Daoy (cell line): ENCODE results near the gene TEX13C. TPM values are rescaled to one million over a fixed set of nuclear protein-coding genes. Genes with fewer than 3 reads are reported as not detected.
"Not testable (repeated sequence)": the region's sequence is repeated elsewhere in the genome, so short reads cannot be mapped to it uniquely, and the experiment has no call there.

Experiments used
- DNase-seq: peaks from one replicate; pipeline ENCODE4 v3.0.0-alpha.2; 2015; ENCODE audit warnings: low read depth
- total RNA-seq: library from RNA; depleted of rRNA; stranded (reverse); fragments of >200 nt; shearing (Covaris generic); gene quantifications from 2 replicates; pipeline ENCODE4 v1.2.3, GENCODE V29; 2014; rRNA removed

The TEX13C gene
- total RNA-seq, result 14.9 and 17.5 TPM in 2 replicates

GRCh38 chrX:125319646-125320521, at the start of gene TEX13C:
TSS of gene TEX13C (plus strand) at chrX:125319871. CDS start at chrX:125320120, 249 bp downstream.
- DNase-seq, result peak; percentile 63

- DNase-seq, result no peak
Measured at GRCh38 chrX:125287282-125287681, 32.4 kb upstream of the TEX13C start.

DNA sequence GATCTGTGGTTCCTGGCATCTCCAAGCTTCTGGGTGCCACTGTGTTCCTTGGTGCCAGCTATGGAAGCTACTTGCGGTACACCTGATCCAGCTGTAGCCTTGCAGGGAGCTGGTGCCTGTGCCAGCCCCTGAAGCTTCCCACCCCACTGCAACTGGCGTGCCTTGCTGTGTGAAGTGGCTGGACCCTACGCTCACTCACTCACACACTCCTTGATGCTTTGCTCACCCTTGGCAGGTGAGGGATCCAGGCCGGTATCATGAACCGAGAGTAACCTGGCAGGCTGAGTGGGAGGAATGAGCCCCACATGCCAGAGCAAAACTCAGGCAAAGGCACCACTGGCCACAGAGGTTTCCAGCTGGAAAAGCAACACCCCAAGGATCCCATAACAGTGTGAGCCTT, 31.3 kb upstream of the TEX13C start:
- DNase-seq, result no peak

DNA sequence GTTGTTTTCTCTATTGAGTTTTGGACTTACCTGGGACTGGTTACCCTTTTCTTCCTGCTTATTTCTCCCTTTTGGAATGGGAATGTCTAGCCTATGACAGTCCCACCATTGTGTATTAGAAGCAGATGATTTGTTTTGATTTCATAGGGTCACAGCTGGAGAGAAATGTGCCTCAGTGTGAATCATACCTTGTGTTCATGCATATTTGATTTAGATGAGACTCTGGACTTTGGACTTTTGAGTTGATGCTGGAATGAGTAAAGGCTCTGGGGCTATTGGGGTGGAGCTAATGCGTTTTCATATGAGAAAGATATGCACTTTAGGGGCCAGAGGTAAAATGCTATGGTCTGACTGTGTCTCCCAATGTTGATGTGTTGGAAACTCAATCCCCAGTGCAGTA, 30.5 kb upstream of the TEX13C start:
- DNase-seq, result no peak

DNA sequence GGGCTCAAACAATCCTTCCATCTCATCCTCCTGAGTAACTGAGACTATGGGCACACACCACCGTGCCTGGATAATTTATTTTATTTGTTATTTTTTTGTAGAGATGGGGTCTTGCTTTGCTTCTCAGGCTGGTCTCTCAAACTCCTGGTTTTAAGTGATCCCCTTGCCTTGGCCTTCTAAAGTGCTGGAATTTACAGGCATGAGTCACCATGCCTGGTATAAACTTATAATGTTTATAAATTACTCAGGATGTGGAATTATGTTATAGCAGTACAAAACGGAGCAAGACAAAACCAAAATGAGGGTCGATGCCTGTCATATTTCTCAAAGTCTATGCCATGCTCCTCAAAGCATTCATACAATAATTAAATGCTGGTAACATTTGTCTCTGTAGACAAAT, 29.8 kb upstream of the TEX13C start:
- no peak for DNase-seq

DNA sequence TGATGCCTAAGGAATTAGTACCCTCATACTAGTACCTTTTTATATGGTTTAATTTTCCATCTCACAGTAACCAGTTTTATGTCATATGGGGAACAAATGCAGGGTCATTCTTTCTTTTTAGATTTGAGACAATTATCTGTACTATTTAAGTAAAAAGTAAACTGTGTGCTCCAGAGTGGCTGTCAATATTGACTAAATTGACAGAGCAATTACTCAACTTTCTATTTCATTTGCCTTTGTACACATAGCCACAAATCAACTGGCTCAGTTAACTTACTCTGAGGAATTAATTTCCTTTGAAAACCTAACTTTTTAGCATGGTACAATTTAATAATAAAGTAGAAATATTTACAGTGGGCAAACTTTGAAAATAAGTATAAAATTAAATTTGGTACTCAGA, 28.5 kb upstream of the TEX13C start:
- no peak for DNase-seq

- peak; percentile 7 for DNase-seq
Measured at GRCh38 chrX:125293850-125294780, 25.6 kb upstream of the TEX13C start.

DNA sequence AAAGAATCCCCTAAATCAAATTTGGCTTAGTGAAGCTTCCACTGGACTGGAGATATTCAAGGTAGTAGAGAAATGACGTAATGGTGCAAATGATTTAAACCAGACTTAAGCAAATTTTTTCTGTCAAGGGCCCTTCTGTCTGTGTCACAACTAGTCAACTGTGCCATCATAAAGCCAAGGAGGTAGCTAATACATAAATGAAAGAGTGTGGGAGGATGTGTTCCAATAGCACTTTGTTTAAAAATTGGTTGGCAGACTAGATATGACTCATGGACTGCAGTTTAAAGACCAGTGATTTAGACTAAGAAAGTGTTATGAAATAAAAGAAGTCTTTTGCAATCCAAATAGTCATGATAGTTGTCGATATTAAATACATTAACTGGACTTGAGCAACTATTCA, 24.3 kb upstream of the TEX13C start:
- no peak for DNase-seq

- DNase-seq, result no peak
Measured at GRCh38 chrX:125298871-125299270, 20.8 kb upstream of the TEX13C start.

- DNase-seq, result no peak
Measured at GRCh38 chrX:125306335-125306866, 13.3 kb upstream of the TEX13C start.

GRCh38 chrX:125308653-125309052, 11.0 kb upstream of the TEX13C start:
- no peak for DNase-seq

DNA sequence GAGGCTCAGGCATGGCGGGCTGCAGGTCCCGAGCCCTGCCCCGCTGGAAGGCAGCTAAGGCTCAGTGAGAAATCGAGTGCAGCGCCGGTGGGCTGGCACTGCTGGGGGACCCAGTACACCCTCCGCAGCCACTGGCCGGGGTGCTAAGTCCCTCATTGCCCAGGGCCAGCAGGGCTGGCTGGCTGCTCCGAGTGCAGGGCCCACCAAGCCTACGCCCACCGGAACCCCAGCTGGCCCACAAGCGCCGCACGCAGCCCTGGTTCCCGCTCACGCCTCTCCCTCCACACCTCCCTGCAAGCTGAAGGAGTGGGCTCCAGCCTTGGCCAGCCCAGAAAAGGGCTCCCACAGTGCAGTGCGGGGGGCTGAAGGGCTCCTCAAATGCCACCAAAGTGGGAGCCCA, 505 bp upstream of the TEX13C start:
- not testable (repeated sequence) for DNase-seq

GRCh38 chrX:125322431-125322830, 2.8 kb downstream of the TEX13C start:
- no peak for DNase-seq

- DNase-seq, result no peak
Measured at GRCh38 chrX:125326599-125326998, 6.9 kb downstream of the TEX13C start.

DNA sequence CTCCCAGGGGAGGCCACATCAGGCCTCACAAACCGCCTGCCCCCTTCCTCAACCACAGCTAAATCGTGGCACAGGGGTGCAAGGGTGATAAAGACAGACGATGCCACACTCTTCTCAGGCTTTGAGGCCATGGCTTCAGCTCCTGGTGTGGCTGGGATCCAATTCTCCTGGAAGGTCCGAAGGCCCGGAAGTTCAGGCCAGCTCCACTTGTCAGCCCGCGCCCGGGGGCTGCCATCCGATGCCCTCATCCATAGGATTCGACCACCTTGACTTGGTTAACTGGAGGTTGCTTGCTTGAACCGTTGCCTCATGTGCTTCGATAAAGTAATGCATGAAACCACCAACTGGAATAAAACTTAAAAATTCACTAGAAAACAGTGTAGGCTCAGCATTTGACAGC, 8.2 kb downstream of the TEX13C start:
- no peak for DNase-seq

DNA sequence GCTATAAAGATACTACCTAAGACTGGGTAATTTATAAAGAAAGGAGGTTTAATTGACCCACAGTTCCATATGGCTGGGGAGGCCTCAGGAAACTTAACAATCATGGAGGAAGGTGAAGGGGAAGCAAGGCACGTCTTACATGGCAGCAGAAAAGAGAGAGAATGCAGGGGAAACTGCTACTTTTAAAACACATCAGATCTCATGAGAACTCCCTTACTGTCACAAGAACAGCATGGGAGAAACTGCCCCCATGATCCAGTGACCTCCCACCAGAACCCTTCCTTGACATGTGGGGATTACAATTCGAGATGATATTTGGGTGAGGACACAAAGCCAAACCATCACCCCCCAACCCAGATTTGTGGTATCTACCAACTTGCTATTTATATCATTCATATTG, 13.9 kb downstream of the TEX13C start:
- no peak for DNase-seq

GRCh38 chrX:125340490-125340889, 20.8 kb downstream of the TEX13C start:
- no peak for DNase-seq

- DNase-seq, result no peak
Measured at GRCh38 chrX:125374169-125374568, 54.5 kb downstream of the TEX13C start.
